ENCODE measurements around the gene DAGLA. TPM values are rescaled to one million over a fixed set of nuclear protein-coding genes. Genes with fewer than 3 reads are reported as not detected.

Gene DAGLA
- total RNA-seq, 1 donor, result 4.2 TPM

GRCh38 chr11:61773356-61773755, 93.2 kb downstream of the DAGLA start:
- no peak for DNase-seq (ENCODE audit: low read depth)
- TF ChIP-seq CTCF (IDR thresholded peaks at IDR 0.05; ENCODE audit: insufficient read depth, low read length), result no peak
- no peak overlapping the region for H3K4me3 ChIP-seq (ENCODE audit: low read depth, low read length)

GRCh38 chr11:61773809-61774208, 93.6 kb downstream of the DAGLA start:
- no peak for DNase-seq (ENCODE audit: low read depth)
- no peak for TF ChIP-seq CTCF (IDR thresholded peaks at IDR 0.05; ENCODE audit: insufficient read depth, low read length)

GRCh38 chr11:61774411-61774810, 94.2 kb downstream of the DAGLA start:
- no peak overlapping the region for H3K4me3 ChIP-seq (ENCODE audit: low read depth, low read length)
- DNase-seq (ENCODE audit: low read depth), result no peak
- TF ChIP-seq CTCF (IDR thresholded peaks at IDR 0.05; ENCODE audit: insufficient read depth, low read length), result no peak

More at GRCh38 chr11:61773809-61774208, 93.6 kb downstream of the DAGLA start:
- no peak overlapping the region for H3K4me3 ChIP-seq (ENCODE audit: low read depth, low read length)

GRCh38 chr11:61775106-61775505, 94.9 kb downstream of the DAGLA start:
- DNase-seq (ENCODE audit: low read depth), result no peak
- TF ChIP-seq CTCF (IDR thresholded peaks at IDR 0.05; ENCODE audit: insufficient read depth, low read length), result no peak
- no peak overlapping the region for H3K4me3 ChIP-seq (ENCODE audit: low read depth, low read length)

- DNase-seq (ENCODE audit: low read depth), result no peak
- no peak for TF ChIP-seq CTCF (IDR thresholded peaks at IDR 0.05; ENCODE audit: insufficient read depth, low read length)
- no peak overlapping the region for H3K4me3 ChIP-seq (ENCODE audit: low read depth, low read length)
These were observed 95.7 kb downstream of the DAGLA start for GRCh38 chr11:61775606-61776554.

- no peak overlapping the region for H3K4me3 ChIP-seq (ENCODE audit: low read depth, low read length)
- peak; percentile 76 for TF ChIP-seq CTCF (IDR thresholded peaks at IDR 0.05; ENCODE audit: insufficient read depth, low read length)
- peak; percentile 69 for DNase-seq (ENCODE audit: low read depth)
These were observed 96.4 kb downstream of the DAGLA start for GRCh38 chr11:61776561-61777075.
